ENCODE data around the gene SLC2A10.

The SLC2A10 gene

GRCh38 chr20:46739431-46740213, 30.2 kb downstream of the SLC2A10 start:
- DNase-seq = no peak

GRCh38 chr20:46740214-46740609, 30.8 kb downstream of the SLC2A10 start:
- no peak for DNase-seq

GRCh38 chr20:46741924-46742668, 32.6 kb downstream of the SLC2A10 start:
- no peak for DNase-seq

GRCh38 chr20:46742669-46743045, 33.2 kb downstream of the SLC2A10 start:
- no peak for DNase-seq

GRCh38 chr20:46743088-46743487, 33.6 kb downstream of the SLC2A10 start:
- DNase-seq = no peak

GRCh38 chr20:46746956-46747526, 37.6 kb downstream of the SLC2A10 start:
- DNase-seq = no peak

- DNase-seq = no peak
Measured at GRCh38 chr20:46749147-46749546, 39.7 kb downstream of the SLC2A10 start.

GRCh38 chr20:46751856-46752255, 42.4 kb downstream of the SLC2A10 start:
- no peak for DNase-seq

- DNase-seq = peak; percentile 76
Measured at GRCh38 chr20:46752728-46753127, 43.3 kb downstream of the SLC2A10 start.

- no peak for DNase-seq
Measured at GRCh38 chr20:46755483-46756413, 46.3 kb downstream of the SLC2A10 start.

GRCh38 chr20:46756419-46756818, 47.0 kb downstream of the SLC2A10 start:
- no peak for DNase-seq

GRCh38 chr20:46757135-46757534, 47.7 kb downstream of the SLC2A10 start:
- no peak for DNase-seq

GRCh38 chr20:46757754-46758678, 48.6 kb downstream of the SLC2A10 start:
- peak; percentile 71 for DNase-seq

- no peak for DNase-seq
Measured at GRCh38 chr20:46758929-46759669, 49.6 kb downstream of the SLC2A10 start.

- no peak for DNase-seq
Measured at GRCh38 chr20:46761566-46761965, 52.1 kb downstream of the SLC2A10 start.

- DNase-seq = no peak
Measured at GRCh38 chr20:46764068-46764467, 54.6 kb downstream of the SLC2A10 start.

- DNase-seq = no peak
Measured at GRCh38 chr20:46765506-46766120, 56.2 kb downstream of the SLC2A10 start.

- DNase-seq = peak; percentile 33
Measured at GRCh38 chr20:46767127-46767761, 57.8 kb downstream of the SLC2A10 start.

GRCh38 chr20:46770330-46771194, 61.1 kb downstream of the SLC2A10 start:
- no peak for DNase-seq
